ENCODE data around the gene GYG2.

The GYG2 gene

GRCh38 chrX:2819345-2820135 is 9.2 kb upstream of the GYG2 start:
- no peak for DNase-seq

DNA sequence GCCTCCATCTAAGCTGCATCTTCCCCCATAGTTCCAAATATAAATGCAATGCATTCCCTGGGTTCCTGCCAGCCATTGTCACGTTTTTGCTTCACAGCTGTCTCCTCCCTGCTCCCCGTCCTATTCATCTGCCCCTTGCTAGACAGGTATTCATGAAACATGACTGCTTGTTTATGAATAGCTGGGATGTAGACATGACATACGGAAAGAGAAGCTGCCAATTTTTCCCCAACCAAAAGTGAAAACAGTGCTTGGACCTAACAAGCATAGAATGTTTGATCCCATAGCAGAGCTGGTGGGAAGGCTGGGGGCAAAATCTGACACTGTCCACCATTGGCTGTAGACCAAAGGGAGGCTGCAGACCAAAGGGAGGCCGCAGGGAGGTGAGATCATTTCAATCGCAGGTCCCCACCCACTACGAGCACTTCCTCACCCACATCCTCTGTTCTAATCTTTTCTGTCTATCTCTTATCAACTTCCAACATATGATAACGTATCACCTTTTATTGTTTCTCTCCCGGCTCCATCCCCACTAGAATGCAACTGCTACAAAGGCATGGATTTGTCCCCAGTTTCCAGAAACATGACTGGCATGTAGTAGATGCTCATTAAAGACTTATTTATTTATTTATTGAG is 8.5 kb upstream of the GYG2 start:
- no peak for DNase-seq

DNA sequence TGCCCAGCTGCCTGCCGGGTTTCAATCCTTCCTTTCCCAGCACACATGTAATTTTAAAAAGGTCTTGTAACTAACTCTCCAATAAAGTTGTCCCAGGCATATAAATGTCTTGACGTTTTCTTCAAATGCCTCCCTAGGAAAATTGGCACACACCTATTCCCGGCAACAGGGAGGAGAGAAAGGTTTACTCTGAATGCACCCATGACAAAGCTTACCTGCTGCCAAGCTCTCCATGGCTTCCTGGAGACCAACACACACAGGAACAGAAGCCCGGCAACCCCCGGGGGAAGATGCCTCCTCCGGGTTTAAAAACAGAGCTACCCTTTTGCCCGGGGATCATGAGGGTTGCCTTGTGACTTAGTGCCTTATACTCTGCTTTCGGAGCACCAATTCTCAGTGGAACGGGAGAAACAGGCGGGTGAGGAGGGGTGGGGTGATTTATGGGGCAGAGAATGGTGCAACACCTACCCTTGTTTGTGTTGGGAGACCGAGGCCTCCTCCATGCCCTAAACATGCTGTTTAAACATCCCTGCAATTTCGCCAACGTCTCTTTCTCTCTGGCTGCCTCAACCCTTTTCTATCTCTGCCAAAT is 4.8 kb upstream of the GYG2 start:
- DNase-seq: no peak

- DNase-seq: no peak
Measured at GRCh38 chrX:2824886-2825285, 3.8 kb upstream of the GYG2 start.

GRCh38 chrX:2828959-2829411 is 255 bp downstream of the GYG2 start:
- no peak for DNase-seq

DNA sequence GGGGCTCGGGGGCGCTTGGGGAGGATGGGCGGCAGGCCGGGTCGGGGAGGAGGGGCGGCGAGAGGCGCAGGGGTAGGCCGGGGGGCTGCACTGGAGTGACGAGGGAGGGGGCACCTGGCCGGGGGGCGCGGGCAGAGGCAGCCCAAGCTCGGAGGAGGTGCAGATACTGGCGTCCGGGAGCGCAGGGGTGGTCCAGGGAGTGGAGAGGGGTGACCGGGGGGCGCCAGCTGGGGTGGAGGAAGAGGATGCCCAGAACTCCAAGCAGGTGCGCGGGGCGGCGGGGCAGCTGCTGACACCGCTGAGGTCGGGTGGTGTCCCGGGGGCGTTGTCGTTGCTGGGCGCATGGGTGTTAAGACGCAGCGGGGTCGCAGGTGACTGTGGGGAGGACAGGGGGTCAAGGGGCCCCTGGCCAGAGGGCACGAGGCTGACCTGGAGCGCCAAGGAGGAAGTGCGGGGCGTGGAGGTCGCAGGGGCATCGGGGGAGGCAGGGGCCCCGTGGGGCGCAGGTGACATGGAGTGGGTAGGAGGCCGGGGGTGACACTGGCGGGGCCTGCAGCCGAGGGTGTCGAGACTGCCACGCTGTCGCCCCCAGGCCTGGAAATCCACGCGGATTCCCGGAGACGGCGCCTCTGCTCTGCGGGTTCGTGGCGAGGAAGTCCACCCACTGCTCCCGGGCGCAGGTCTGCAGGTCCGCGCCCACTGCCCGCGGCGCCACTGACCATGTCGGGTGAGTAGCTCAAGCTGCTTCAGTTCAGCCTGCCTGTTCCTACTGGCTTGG is 928 bp downstream of the GYG2 start:
- DNase-seq: no peak

DNA sequence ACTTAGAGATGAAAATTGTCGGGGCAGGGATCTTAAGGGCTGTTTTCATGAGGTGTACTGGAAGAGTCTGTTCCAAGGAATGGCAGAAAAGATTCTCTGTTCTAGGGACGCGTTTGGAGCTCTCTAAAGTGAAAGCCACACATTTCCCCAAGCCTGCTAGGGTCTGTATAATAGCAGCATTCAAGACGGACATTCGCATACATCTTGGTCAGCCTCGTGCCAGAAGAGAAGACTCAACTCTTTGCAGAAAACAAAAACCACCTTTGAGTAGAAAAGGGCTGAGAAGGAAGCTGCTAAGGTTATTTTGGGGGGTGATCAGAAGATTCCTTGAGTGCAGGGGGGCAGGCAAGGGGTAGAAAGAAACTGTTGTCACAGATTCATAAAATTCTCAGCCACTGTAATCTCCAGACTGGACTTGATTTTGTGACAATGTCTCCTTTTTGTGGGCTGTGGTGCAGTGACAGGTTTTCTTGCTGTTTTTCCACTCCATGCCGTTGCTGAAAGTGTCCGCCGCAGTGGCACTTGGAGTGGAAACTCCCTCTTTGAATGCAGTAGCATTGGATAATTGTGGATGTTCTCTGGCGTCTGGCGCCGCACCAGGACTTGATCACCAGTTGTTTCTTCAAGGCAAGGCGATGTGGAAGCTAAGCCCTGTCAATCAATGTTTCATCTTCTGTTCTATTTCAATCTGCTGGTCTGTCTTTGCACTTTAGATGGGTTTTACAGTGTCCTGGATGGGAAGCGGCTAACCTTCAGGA is 2.9 kb downstream of the GYG2 start:
- no peak for DNase-seq

DNA sequence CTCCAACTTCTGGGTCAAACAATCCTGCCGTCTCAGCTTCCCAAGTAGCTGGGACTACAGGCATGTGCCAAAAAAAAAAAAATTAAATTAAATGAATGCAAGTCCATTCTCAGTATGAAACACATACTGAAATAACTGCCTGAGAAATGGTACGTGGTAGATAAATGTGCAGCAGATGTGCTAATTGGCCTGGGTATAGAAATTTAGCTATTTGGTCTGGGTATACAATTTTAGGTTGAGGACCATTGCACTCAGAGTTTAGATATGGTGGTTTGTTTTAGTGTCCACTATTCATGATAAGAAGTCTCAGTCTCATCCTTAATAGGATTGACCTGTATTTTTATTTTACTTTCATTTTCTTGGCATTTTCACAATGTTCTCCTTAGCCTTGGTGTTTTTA is 9.2 kb downstream of the GYG2 start:
- DNase-seq: no peak

GRCh38 chrX:2840961-2841360 is 12.2 kb downstream of the GYG2 start:
- no peak for DNase-seq

DNA sequence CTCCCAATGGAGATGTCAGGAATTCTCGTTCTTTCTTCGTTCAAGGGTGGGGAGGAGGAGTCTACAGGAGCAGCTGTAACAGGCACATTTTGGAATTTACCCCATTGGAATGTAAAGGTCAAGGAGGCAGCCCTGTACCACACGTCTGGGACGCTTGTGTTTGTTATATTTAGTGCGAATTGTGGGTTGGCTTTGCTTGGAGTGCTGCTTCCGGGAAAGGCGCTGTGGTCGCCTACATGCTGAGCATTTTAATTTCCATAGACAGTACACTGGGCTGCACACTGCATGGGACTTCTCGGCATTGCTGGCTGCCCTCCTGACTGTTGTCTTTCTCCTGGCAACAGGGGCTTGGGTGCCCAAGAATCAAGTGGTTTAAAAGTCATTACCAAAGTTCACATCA is 12.8 kb downstream of the GYG2 start:
- DNase-seq: no peak

DNA sequence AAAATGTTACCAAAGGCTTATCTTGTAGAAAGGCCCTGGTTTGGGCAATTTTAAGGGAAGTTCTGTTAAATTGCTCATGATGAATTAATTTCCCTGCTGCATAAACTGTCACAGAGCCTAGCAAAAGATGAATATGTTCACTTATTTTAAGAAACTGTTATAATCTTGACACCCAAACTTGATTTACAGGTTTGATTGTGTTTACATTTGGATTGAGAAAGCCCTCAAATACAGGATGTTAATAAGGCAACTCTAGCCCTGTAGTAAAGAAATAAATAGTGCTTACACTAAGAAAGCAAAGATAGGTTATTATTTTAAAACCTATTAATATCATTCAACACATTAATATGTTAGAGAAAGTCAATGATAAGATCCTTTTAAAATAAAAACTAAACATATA is 18.3 kb downstream of the GYG2 start:
- no peak for DNase-seq

- no peak for DNase-seq
Measured at GRCh38 chrX:2848871-2849301, 20.2 kb downstream of the GYG2 start.

GRCh38 chrX:2854918-2855317 is 26.2 kb downstream of the GYG2 start:
- DNase-seq: no peak

- no peak for DNase-seq
Measured at GRCh38 chrX:2855761-2856160, 27.0 kb downstream of the GYG2 start.

DNA sequence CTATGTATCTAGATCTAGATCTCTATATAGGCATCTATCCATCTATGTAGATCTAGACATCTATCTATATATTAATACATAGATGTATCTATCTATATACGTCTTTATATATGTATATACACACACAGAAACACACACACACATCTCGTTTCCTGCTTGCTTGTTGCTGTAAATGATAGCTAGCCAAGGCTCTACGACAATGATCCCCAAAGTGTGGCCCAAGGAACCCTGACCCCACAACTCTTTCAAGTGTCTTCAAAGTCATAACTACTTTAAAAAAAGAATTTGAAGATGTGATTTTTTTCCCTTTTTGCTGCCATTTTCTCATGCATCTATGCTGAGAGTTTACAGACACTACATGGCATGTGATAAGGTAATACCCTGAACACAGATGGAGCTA is 28.8 kb downstream of the GYG2 start:
- no peak for DNase-seq

GRCh38 chrX:2859197-2859797 is 30.6 kb downstream of the GYG2 start:
- DNase-seq: no peak

GRCh38 chrX:2862404-2862803 is 33.7 kb downstream of the GYG2 start:
- DNase-seq: no peak

DNA sequence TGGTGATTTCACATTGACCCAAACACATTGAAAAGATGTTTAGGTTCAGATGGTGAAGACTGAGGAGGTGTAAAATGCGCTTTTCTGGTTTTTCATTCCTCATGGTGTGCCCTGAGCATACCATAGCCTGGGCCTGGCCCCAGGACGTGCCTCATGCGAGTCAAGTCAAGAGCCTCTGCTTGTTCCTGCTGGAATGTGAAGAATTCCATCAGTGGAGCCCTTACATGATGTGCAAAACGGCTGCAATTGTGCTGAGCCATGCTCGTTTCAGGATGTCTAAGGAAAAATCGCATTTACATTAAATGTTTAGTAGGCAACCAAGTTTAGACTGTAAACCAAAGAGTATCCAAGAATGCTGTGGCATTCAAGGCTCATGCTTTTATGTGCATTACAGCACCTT is 34.9 kb downstream of the GYG2 start:
- no peak for DNase-seq

DNA sequence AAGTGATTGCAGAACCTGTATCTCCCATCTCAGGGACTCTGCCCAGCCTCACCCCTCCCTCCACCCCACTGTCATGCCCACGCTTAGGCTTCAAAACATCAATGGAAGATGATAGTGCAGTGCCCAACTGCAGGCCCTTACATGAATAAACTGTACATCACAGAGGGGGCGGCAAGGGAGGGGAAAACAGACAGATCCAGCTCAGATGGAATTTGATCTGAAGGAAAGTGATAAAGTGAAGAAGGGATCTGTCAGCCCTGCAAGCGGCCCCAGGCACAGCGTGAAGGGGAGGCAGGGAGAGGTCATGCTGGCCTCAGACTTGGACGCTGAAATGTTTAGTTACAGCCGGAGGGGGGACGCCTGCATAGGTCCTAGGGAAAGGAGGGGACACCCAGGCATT is 38.5 kb downstream of the GYG2 start:
- no peak for DNase-seq

DNA sequence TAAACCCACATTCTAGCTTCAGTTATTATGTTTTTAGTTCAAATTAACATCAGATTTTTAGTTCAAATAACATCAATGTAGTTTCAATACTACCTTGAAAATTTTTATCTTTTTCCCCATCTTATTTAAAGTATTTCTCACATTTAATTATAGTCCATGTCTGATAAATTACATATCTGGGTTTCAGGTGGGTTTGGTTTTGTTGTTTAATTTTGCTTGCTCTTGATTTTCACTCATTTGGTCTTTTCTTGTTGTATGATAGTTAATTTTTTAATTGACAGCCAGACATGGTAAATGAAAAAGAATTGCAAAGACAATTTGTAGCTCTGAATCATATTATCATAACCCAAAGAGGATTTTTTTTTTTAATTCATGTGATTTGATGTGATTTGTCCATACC is 41.9 kb downstream of the GYG2 start:
- no peak for DNase-seq

DNA sequence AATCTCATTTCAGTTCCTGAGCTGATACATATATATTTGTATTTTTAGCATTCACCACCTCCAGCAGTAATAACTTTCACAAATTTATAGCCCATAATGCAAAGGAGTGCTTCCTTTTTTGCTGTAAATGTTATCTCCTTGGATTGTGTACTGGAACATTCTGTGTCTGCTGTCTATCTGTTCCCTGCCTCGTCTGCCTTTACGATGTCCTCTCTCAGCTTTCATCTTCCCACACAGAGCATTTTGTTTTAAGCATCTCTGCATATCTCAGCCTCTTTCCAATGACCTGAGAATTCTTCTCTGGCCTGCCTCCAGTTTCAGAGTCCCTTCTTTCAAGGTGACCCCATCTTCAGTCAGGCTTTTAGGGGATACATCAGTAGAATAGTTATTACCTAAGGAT is 43.1 kb downstream of the GYG2 start:
- DNase-seq: no peak

- no peak for DNase-seq
Measured at GRCh38 chrX:2872671-2873277, 44.0 kb downstream of the GYG2 start.
